ENCODE measurements around the gene PACS1. TPM values are rescaled to one million over a fixed set of nuclear protein-coding genes. Genes with fewer than 3 reads are reported as not detected.
A peak's percentile ranks its signal among the peaks of the same experiment; 100 is the strongest.

PACS1 gene
- total RNA-seq, 6 experiments from 2014 or later: 82.8 to 114 (median 91.8) TPM

GRCh38 chr11:66067640-66068039 lies 2.4 kb upstream of the PACS1 start:
- TF ChIP-seq, protein P1, sequence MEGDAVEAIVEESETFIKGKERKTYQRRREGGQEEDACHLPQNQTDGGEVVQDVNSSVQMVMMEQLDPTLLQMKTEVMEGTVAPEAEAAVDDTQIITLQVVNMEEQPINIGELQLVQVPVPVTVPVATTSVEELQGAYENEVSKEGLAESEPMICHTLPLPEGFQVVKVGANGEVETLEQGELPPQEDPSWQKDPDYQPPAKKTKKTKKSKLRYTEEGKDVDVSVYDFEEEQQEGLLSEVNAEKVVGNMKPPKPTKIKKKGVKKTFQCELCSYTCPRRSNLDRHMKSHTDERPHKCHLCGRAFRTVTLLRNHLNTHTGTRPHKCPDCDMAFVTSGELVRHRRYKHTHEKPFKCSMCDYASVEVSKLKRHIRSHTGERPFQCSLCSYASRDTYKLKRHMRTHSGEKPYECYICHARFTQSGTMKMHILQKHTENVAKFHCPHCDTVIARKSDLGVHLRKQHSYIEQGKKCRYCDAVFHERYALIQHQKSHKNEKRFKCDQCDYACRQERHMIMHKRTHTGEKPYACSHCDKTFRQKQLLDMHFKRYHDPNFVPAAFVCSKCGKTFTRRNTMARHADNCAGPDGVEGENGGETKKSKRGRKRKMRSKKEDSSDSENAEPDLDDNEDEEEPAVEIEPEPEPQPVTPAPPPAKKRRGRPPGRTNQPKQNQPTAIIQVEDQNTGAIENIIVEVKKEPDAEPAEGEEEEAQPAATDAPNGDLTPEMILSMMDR (IDR thresholded peaks at IDR 0.05): no peak
- DNase-seq: no peak
- Mint-ChIP-seq H3K4me3 (no peak overlapping the region), H3K27me3 (ENCODE audit: insufficient read depth) (no peaks in the 10 kb centered on the region; the same call in none of the 2 replicates), H3K9me3 (no peaks in the 10 kb centered on the region), H3K36me3 (ENCODE audit: low read depth) (peaks cover 68% of the 10 kb centered on the region), H3K4me1 (ENCODE audit: low read depth) (peaks cover 35% of the 10 kb centered on the region), H3K27ac (peak overlapping the region; percentile 90; the same call in 1 of the 2 replicates)

DNA sequence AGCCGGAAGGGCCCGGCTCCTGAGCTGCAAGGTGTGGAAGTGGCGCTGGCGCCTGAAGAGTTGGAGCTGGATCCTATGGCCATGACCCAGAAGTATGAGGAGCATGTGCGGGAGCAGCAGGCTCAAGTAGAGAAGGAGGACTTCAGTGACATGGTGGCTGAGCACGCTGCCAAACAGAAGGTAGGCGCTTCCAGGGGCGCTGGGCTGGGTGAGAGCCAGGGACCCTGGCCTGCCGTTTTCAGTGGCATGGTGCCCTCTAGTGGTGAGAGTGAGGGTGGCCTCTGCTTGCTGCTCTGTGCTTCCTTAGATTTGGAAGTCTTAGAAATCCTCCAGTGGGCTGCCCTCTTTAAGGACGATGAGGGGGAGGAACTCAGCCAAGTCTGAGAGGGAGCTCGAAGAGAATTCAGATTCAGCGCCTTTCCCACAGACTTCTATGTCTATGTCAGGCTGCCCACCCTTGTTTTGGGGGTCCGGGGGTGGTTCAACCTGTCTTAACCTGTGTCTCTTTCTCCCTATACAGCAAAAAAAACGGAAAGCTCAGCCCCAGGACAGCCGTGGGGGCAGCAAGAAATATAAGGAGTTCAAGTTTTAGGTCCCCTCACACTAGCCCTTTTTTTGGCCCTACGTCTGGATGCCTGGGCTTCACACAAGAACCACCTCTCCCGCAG lies 1.8 kb upstream of the PACS1 start:
- peak; percentile 52 for DNase-seq
- TF ChIP-seq, protein P1 (IDR thresholded peaks at IDR 0.05): peak; percentile 97
- H3K4me1 Mint-ChIP-seq (ENCODE audit: low read depth): peaks cover 41% of the 10 kb centered on the region
- no peaks in the 10 kb centered on the region; the same call in none of the 2 replicates for H3K27me3 Mint-ChIP-seq (ENCODE audit: insufficient read depth)
- peak overlapping the region; percentile 52 for H3K4me3 Mint-ChIP-seq
- H3K36me3 Mint-ChIP-seq (ENCODE audit: low read depth): peaks cover 68% of the 10 kb centered on the region
- H3K27ac Mint-ChIP-seq: peak overlapping the region; percentile 90
- H3K9me3 Mint-ChIP-seq: no peaks in the 10 kb centered on the region

GRCh38 chr11:66068923-66069714 lies 953 bp upstream of the PACS1 start:
- H3K9me3 Mint-ChIP-seq: no peaks in the 10 kb centered on the region
- peaks cover 41% of the 10 kb centered on the region for H3K4me1 Mint-ChIP-seq (ENCODE audit: low read depth)
- no peaks in the 10 kb centered on the region; the same call in none of the 2 replicates for H3K27me3 Mint-ChIP-seq (ENCODE audit: insufficient read depth)
- peaks cover 60% of the 10 kb centered on the region for H3K36me3 Mint-ChIP-seq (ENCODE audit: low read depth)
- peak overlapping the region; percentile 85 for H3K4me3 Mint-ChIP-seq
- peak overlapping the region; percentile 90 for H3K27ac Mint-ChIP-seq
- DNase-seq: peak; percentile 59
- TF ChIP-seq, protein P1 (IDR thresholded peaks at IDR 0.05): peak; percentile 44

DNA sequence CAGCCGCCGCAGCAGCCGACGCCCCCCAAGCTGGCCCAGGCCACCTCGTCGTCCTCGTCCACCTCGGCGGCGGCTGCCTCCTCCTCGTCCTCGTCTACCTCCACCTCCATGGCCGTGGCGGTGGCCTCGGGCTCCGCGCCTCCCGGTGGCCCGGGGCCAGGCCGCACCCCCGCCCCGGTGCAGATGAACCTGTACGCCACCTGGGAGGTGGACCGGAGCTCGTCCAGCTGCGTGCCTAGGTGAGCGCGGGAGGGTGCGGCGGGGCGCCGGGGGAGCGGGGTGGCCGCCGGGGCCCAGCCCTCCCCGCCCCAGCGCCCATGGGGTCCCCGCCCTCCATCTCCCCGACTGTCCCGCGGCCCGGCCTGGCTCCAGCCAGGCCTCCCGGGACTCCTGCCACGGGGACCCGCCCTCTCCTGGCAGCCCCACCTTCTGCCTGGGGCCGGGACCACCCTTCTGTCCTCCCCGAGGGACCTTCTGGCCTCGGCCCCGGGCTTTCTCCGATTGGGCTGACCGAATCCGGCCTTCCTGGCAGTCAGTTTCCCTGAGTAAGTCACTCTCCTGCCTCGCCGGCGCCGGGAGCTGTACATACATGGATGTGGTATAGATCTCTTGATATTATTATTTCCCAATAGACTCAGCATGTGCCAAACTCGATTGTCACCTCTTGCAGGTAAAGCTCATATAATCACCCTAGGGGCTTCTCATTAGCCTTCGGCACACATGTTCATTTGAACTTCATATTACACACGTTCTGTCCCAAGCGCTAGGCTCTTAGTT lies 720 bp downstream of the PACS1 start:
- peak overlapping the region; percentile 85 for H3K27ac Mint-ChIP-seq

GRCh38 chr11:66071381-66071801 lies 1.3 kb downstream of the PACS1 start:
- Mint-ChIP-seq H3K9me3 (no peaks in the 10 kb centered on the region), H3K27me3 (ENCODE audit: insufficient read depth) (no peaks in the 10 kb centered on the region; the same call in none of the 2 replicates), H3K27ac (peak overlapping the region; percentile 85), H3K4me1 (ENCODE audit: low read depth) (peaks cover 43% of the 10 kb centered on the region), H3K4me3 (peak overlapping the region; percentile 97), H3K36me3 (ENCODE audit: low read depth) (peaks cover 52% of the 10 kb centered on the region)
- DNase-seq: no peak
- TF ChIP-seq, protein P1 (IDR thresholded peaks at IDR 0.05): no peak

More for the DNA sequence above, 720 bp downstream of the PACS1 start:
- peaks cover 41% of the 10 kb centered on the region for H3K4me1 Mint-ChIP-seq (ENCODE audit: low read depth)
- no peaks in the 10 kb centered on the region; the same call in none of the 2 replicates for H3K27me3 Mint-ChIP-seq (ENCODE audit: insufficient read depth)
- DNase-seq: peak; percentile 19
- TF ChIP-seq, protein P1 (IDR thresholded peaks at IDR 0.05): no peak
- H3K36me3 Mint-ChIP-seq (ENCODE audit: low read depth): peaks cover 50% of the 10 kb centered on the region
- H3K9me3 Mint-ChIP-seq: no peaks in the 10 kb centered on the region
- H3K4me3 Mint-ChIP-seq: peak overlapping the region; percentile 97

Data from HFFc6 (cell line).